WTC11 (cell line): ENCODE measurements around the gene MRPL14. TPM values are rescaled to one million over a fixed set of nuclear protein-coding genes. Genes with fewer than 3 reads are reported as not detected.

Source experiments
- ATAC-seq: fragments of 200-7000 bp; cut with Tn5 transposase; 2 replicates; pipeline ENCODE4 v1.10.0; 2021; ENCODE audit warnings: mild to moderate bottlenecking, moderate library complexity
- CTCF ChIA-PET: fragments of 300-600 bp; sonication (Branson Sonifier 250); formaldehyde crosslinking; loops from one replicate; lab custom pipeline; 2021; ENCODE audit warnings: antibody characterized with exemption; lab: Charles Lee
- POLR2A ChIA-PET: fragments of 350-600 bp; sonication (Branson Sonifier 250); formaldehyde crosslinking; loops from one replicate; lab custom pipeline; 2021; ENCODE audit warnings: antibody characterized with exemption; lab: Charles Lee
- DNase-seq: peaks from one replicate; pipeline ENCODE4 v3.0.0; 2021; ENCODE audit warnings: low spot score
- H3K27ac Mint-ChIP-seq: 2 replicates; pipeline ENCODE4 v1.8.0; 2021; ENCODE audit warnings: mixed read lengths
- H3K27me3 Mint-ChIP-seq: 2 replicates; pipeline ENCODE4 v1.8.0; 2021; ENCODE audit warnings: low read depth, mild to moderate bottlenecking, moderate library complexity, mixed read lengths
- H3K36me3 Mint-ChIP-seq: 2 replicates; pipeline ENCODE4 v1.8.0; 2021; ENCODE audit warnings: mixed read lengths
- H3K4me1 Mint-ChIP-seq: 2 replicates; pipeline ENCODE4 v1.8.0; 2022; ENCODE audit warnings: mixed read lengths
- H3K4me3 Mint-ChIP-seq: 2 replicates; pipeline ENCODE4 v1.8.0; 2021; ENCODE audit warnings: mild to moderate bottlenecking, moderate library complexity, mixed read lengths
- H3K9me3 Mint-ChIP-seq: 2 replicates; pipeline ENCODE4 v1.8.0; 2021; ENCODE audit warnings: mixed read lengths
- ARID4B ChIP-seq: sonication (generic); formaldehyde crosslinking; IDR thresholded peaks from 2 replicates; pipeline ENCODE4 v1.8.0; 2023; ENCODE audit warnings: missing genetic modification reagents, mild to moderate bottlenecking, borderline replicate concordance
- ATF2 ChIP-seq: sonication (generic); formaldehyde crosslinking; IDR thresholded peaks from 2 replicates; pipeline ENCODE4 v1.8.1; 2022; ENCODE audit warnings: low read depth, missing genetic modification reagents, borderline replicate concordance
- ATF6 ChIP-seq: sonication (generic); formaldehyde crosslinking; IDR thresholded peaks from 2 replicates; pipeline ENCODE4 v1.8.1; 2023; ENCODE audit warnings: mild to moderate bottlenecking, missing genetic modification reagents
- CBFB ChIP-seq: sonication (generic); formaldehyde crosslinking; IDR thresholded peaks from 2 replicates; pipeline ENCODE4 v1.8.1; 2022; ENCODE audit warnings: mild to moderate bottlenecking, low read depth, missing genetic modification reagents
- CDX4 ChIP-seq: fragments of 250-450 bp; sonication (Bioruptor Pico); IDR thresholded peaks from 2 replicates; pipeline ENCODE4 v1.9.0; 2021; ENCODE audit warnings: moderate library complexity, mild to moderate bottlenecking, inconsistent platforms, borderline replicate concordance
- E2F1 ChIP-seq: sonication (generic); formaldehyde crosslinking; IDR thresholded peaks from 2 replicates; pipeline ENCODE4 v1.8.0; 2022; ENCODE audit warnings: mild to moderate bottlenecking, missing genetic modification reagents
- FOXK1 ChIP-seq: sonication (generic); formaldehyde crosslinking; IDR thresholded peaks from 2 replicates; pipeline ENCODE4 v1.8.0; 2022; ENCODE audit warnings: mild to moderate bottlenecking, moderate library complexity, missing genetic modification reagents
- FOXP4 ChIP-seq: sonication (generic); formaldehyde crosslinking; IDR thresholded peaks from 2 replicates; pipeline ENCODE4 v1.8.0; 2022; ENCODE audit warnings: mild to moderate bottlenecking, missing genetic modification reagents
- GABPB1 ChIP-seq: sonication (generic); formaldehyde crosslinking; IDR thresholded peaks from 2 replicates; pipeline ENCODE4 v1.8.1; 2023; ENCODE audit warnings: mild to moderate bottlenecking, missing genetic modification reagents
- GRHL2 ChIP-seq: fragments of 250-450 bp; sonication (Bioruptor Pico); IDR thresholded peaks from 2 replicates; pipeline ENCODE4 v1.8.0; 2022; ENCODE audit warnings: mild to moderate bottlenecking, moderate library complexity; ENCODE audit not compliant: insufficient replicate concordance, severe bottlenecking
- GTF2I ChIP-seq: fragments of 250-450 bp; sonication (Bioruptor Pico); conservative IDR thresholded peaks from 2 replicates; pipeline ENCODE4 v1.4.0; 2021; ENCODE audit warnings: mild to moderate bottlenecking
- IRF2 ChIP-seq: sonication (generic); formaldehyde crosslinking; IDR thresholded peaks from 2 replicates; pipeline ENCODE4 v1.8.0; 2022; ENCODE audit warnings: low read depth, missing genetic modification reagents, borderline replicate concordance
- JUN ChIP-seq: sonication (generic); formaldehyde crosslinking; IDR thresholded peaks from 2 replicates; pipeline ENCODE4 v1.8.0; 2023; ENCODE audit warnings: mild to moderate bottlenecking, missing genetic modification reagents
- NR1H2 ChIP-seq: sonication (generic); formaldehyde crosslinking; IDR thresholded peaks from 2 replicates; pipeline ENCODE4 v1.9.0; 2021; ENCODE audit warnings: mild to moderate bottlenecking, moderate library complexity, missing genetic modification reagents
- SOX15 ChIP-seq: fragments of 250-450 bp; sonication (Bioruptor Pico); IDR thresholded peaks from 2 replicates; pipeline ENCODE4 v1.9.0; 2021; ENCODE audit warnings: mild to moderate bottlenecking
- STAT6 ChIP-seq: sonication (generic); formaldehyde crosslinking; conservative IDR thresholded peaks from 2 replicates; pipeline ENCODE4 v1.8.1; 2023; ENCODE audit warnings: mild to moderate bottlenecking, low read depth, missing genetic modification reagents, moderate library complexity
- TEAD4 ChIP-seq: sonication (generic); formaldehyde crosslinking; IDR thresholded peaks from 2 replicates; pipeline ENCODE4 v1.8.0; 2022; ENCODE audit warnings: mild to moderate bottlenecking, missing genetic modification reagents
- ZBTB43 ChIP-seq: sonication (generic); formaldehyde crosslinking; IDR thresholded peaks from 2 replicates; pipeline ENCODE4 v1.8.1; 2023; ENCODE audit warnings: mild to moderate bottlenecking, missing genetic modification reagents
- ZNF396 ChIP-seq: fragments of 250-450 bp; sonication (Bioruptor Pico); IDR thresholded peaks from 2 replicates; pipeline ENCODE4 v1.8.0; 2021; ENCODE audit warnings: mild to moderate bottlenecking, moderate library complexity, borderline replicate concordance
- ZNF416 ChIP-seq: fragments of 250-450 bp; sonication (Bioruptor Pico); IDR thresholded peaks from 2 replicates; pipeline ENCODE4 v1.9.0; 2021; ENCODE audit warnings: mild to moderate bottlenecking, inconsistent platforms
- total RNA-seq: library from RNA; stranded (reverse); gene quantifications from 3 replicates; pipeline ENCODE4 v1.2.3, GENCODE V29; 2021

The MRPL14 gene
- total RNA-seq, 1 experiment from 2014 or later, result 74.2 TPM

- TF ChIP-seq FOXP4 (CRISPR knock-in tag) (no peak), NR1H2 (CRISPR knock-in tag) (no peak), GABPB1 (CRISPR knock-in tag) (no peak), FOXK1 (no peak), ZNF396 (no peak), CDX4 (no peak), JUN (no peak)
Measured at GRCh38 chr6:44146685-44147084, 19.4 kb upstream of the MRPL14 start (continued).

- Mint-ChIP-seq H3K27me3 (no peaks in the 10 kb centered on the region), H3K27ac (no peak overlapping the region; the same call in 1 of the 2 replicates), H3K9me3 (no peaks in the 10 kb centered on the region), H3K4me3 (no peak overlapping the region), H3K4me1 (no peaks in the 10 kb centered on the region), H3K36me3 (peaks cover 48% of the 10 kb centered on the region)
- POLR2A ChIA-PET, result no interaction called here
- DNase-seq (no peak), ATAC-seq (no peak)
- CTCF ChIA-PET, result no interaction called here
- TF ChIP-seq SOX15 (CRISPR knock-in tag), result no peak
- no peak for TF ChIP-seq GRHL2
- no peak for TF ChIP-seq ATF6 (CRISPR knock-in tag)
- no peak for TF ChIP-seq CBFB (CRISPR knock-in tag)
- TF ChIP-seq ARID4B (CRISPR knock-in tag), result no peak
- no peak for TF ChIP-seq ZBTB43 (CRISPR knock-in tag)
- TF ChIP-seq GTF2I (CRISPR knock-in tag), result no peak
- TF ChIP-seq IRF2 (CRISPR knock-in tag), result no peak
- no peak for TF ChIP-seq E2F1
- no peak for TF ChIP-seq STAT6 (CRISPR knock-in tag)
- no peak for TF ChIP-seq ZNF416
- TF ChIP-seq TEAD4 (CRISPR knock-in tag), result no peak
- TF ChIP-seq CDX4, result no peak
- no peak for TF ChIP-seq ATF2 (CRISPR knock-in tag)
Measured at GRCh38 chr6:44145839-44146238, 18.6 kb upstream of the MRPL14 start.
